Motor neuron (in vitro differentiated cells): ENCODE data around the gene FABP3. TPM values are rescaled to one million over a fixed set of nuclear protein-coding genes. Genes with fewer than 3 reads are reported as not detected.
A peak's percentile ranks its signal among the peaks of the same experiment; 100 is the strongest.
"Not testable (repeated sequence)": the region's sequence is repeated elsewhere in the genome, so short reads cannot be mapped to it uniquely, and the experiment has no call there.

Source experiments
- ATAC-seq, 8 experiments: fragments of 200-7000 bp; cut with Tn5 transposase; replicated peaks in 6 of 8; 2 replicates each; pipeline ENCODE4 v1.8.0; 2021; ENCODE audit warnings: mild to moderate bottlenecking in 8 of 8, moderate library complexity in 8 of 8
- H3K27ac ChIP-seq, 2 donors: fragments of 250-450 bp; sonication (Bioruptor Pico); 2 replicates each; pipeline ENCODE4 v1.9.0; 2021; ENCODE audit warnings: antibody characterized with exemption in 2 of 2, mild to moderate bottlenecking in 2 of 2, moderate library complexity in 1 of 2
- H3K4me1 ChIP-seq, 2 donors: fragments of 250-450 bp; sonication (Bioruptor Pico); replicated peaks in 1 of 2; 2 replicates each; pipeline ENCODE4 v1.6.1; 2021; ENCODE audit warnings: antibody characterized with exemption in 2 of 2, mild to moderate bottlenecking in 2 of 2, moderate library complexity in 1 of 2
- H3K4me3 ChIP-seq, 5 donors: fragments of 250-450 bp; sonication (Bioruptor Pico); 2 replicates each; pipeline ENCODE4 v1.9.0; 2021; ENCODE audit warnings: antibody characterized with exemption in 5 of 5, mild to moderate bottlenecking in 5 of 5, moderate library complexity in 4 of 5
- WGBS, 10 experiments: fragments of 450-650 bp; shearing (Covaris generic); methylation state at CpG; one replicate each; pipeline ENCODE4 v1.0.0; 2022; 5-methylcytosine and 5-hydroxymethylcytosine counted together
- in situ Hi-C, 9 experiments: fragments of 400-800 bp; cut with MboI; loops; one replicate each; pipeline ENCODE4 v1.15.0; 2021; ENCODE audit warnings: low sequenced_read_pairs in 9 of 9, low pct_unique_long_range_greater_than_20kb in 2 of 9; ENCODE audit not compliant: unreplicated experiment in 9 of 9
- total RNA-seq, 8 experiments: library from RNA; unstranded; fragments of 300-600 nt; gene quantifications; 2 replicates each; pipeline versions ENCODE4 v1.2.3 to v1.2.4, GENCODE V29; 2022

Gene FABP3
- total RNA-seq, 8 experiments from 2014 or later: 2.5 to 70.0 (median 22.4) TPM

DNA sequence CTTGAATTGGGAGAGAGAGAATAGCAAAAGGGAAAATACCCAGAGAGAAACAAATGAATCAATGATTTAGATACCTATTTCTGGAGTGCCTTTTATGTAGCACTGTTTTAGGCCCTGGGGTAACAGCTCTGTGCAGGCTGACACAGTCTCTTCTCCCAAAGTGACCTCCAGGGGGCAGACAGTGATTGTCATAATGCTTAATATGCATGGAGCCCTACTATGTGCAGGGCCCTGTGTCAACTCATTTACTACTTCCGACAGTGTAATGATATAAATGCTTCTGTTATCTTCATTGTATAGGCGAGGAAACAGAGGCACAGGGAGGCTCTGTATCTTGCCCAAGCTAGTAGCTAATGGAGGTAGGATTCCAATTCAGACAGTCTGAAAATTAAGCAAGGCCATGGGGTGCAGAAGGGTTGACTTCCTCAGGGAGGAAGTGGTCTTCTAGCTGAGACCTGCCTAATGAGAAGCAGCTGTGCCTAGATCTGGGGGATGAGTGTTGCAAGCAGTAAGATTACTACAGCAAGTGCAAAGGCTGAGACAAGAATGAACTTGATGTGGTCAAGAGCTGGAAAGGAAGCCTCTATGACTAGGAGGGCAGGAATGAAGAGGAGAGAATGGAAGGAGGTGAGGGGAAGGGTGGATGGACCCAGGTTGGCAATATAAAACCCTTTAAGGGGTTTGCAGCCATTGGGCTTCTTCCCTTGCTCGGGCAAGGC is 23.9 kb upstream of the FABP3 start:
- 20 to 96% (median 83%) methylated on average over 1 to 3 of the region's 3 CpGs; no CpG with 5 or more reads in 3 of the 10 experiments for WGBS, 10 experiments
- in situ Hi-C loops: no loop called here
- no peak overlapping the region for H3K27ac ChIP-seq
- H3K4me1 ChIP-seq: peaks cover 0 to 5% of the 10 kb centered on the region in 2 donors
- ATAC-seq: no peak
- no peak overlapping the region for H3K4me3 ChIP-seq

DNA sequence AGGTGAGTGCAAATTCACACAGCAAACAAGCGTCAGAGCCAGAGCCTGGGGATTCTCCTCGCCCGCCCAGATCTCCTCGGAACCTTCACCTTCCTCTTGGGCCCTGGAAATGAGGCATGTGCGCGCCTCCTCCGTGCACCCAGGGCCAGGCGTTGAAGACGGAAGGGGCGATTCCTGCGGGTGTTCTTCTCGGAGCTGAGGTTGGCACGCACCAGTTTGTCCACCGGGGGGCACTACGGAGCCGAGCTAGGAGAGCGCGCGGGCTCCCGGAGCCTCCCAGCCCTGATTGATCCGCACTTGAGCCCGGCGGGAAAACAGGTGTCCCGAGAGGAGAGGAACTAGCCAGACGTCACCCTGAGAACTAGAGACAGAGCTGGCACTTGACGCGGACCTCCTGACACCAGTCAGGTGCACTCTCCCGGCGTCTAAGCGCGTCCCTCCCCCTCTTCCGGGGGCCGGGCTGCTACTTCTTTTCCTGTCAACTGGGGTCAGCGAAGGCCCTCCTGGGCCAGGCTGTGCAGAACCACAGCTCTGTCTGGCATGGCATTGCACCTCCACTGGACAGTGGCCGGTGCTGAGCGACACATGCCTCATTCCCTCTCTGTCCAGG is 21.8 kb upstream of the FABP3 start:
- no peak overlapping the region for H3K27ac ChIP-seq
- in situ Hi-C loops: no loop called here
- peak; percentile 96 to 99 (median 98) for ATAC-seq
- peak overlapping the region in 4 of 5 donors; percentile 11 to 18 (median 14) for H3K4me3 ChIP-seq
- H3K4me1 ChIP-seq: peaks cover 0 to 5% of the 10 kb centered on the region in 2 donors
- 0 to 19% (median 8%) methylated on average over 1 to 29 of the region's 36 CpGs; no CpG with 5 or more reads in 1 of the 10 experiments for WGBS, 10 experiments

DNA sequence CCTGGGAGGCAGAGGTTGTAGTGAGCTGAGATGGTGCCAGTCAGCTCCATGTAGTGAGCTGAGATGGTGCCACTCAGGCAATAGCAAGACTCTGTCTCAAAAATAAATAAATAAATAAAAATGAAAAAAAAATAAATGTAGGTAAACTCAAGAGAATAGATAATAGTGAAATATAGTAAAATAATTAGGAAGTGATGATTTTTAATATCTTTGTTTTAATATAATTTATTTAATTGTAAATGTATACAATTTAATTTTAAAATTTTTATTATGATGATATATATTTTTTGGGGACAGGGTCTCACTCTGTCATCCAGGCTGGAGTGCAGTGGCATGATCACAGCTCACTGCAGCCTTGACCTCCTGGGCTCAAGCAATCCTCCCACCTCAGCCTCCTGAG is 20.6 kb upstream of the FABP3 start:
- Histone ChIP-seq H3K4me3 (no peak overlapping the region), H3K27ac (no peak overlapping the region), H3K4me1 (peaks cover 0 to 5% of the 10 kb centered on the region in 2 donors)
- ATAC-seq: no peak
- in situ Hi-C loops: no loop called here

DNA sequence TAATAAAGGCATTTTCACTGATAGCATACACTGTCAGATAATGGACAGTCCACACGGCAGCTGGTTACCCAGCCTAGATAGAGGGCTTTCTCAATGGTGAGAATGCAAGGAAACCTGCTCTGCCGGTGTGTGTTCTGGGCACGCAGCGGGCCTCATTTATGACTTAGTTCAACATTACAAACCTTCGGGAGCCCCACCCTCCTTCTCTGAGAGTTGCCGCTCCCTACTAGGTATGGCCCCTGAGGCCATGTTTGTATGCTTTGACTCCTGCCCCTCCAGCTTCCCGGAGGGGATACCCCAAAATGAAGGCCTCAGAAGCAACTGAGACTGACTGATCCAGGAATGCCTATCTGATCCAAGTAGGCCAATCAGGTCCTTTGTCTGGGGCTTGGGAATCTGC is 17.2 kb upstream of the FABP3 start:
- no peak for ATAC-seq
- Histone ChIP-seq H3K4me1 (peaks cover 0 to 5% of the 10 kb centered on the region in 2 donors), H3K4me3 (no peak overlapping the region), H3K27ac (no peak overlapping the region)
- 80 to 92% (median 88%) methylated on average over 2 to 7 of the region's 7 CpGs; no CpG with 5 or more reads in 3 of the 10 experiments for WGBS, 10 experiments
- in situ Hi-C loops: no loop called here

DNA sequence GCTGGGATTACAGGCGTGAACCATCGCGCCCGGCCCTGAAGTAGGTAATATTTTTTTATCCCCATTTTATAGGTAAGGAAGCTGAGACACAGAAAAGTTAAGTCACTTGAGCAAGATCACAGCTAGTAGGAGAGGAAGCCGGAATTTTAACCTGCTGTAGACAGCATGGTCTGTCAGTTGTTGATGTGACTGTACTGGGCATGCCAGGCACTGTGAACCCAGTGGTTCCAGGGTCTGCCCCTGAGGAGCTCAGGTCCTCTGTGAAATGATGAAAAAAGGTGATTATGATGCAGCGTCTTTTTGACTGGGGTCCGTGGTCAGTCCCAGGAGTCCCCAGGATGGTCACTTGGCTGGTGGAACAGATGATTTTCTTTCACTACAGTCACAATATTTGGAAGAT is 16.7 kb upstream of the FABP3 start:
- in situ Hi-C loops: loop anchor here in 1 of 9 experiments (10.0 kb wide), 1 partner anchor 155 kb away; no protein-coding TSS in a partner anchor
- WGBS, 10 experiments: 50 to 100% (median 91%) methylated on average over 1 to 7 of the region's 7 CpGs; no CpG with 5 or more reads in 4 of the 10 experiments
- Histone ChIP-seq H3K4me1 (peaks cover 0 to 5% of the 10 kb centered on the region in 2 donors), H3K4me3 (no peak overlapping the region), H3K27ac (no peak overlapping the region)
- ATAC-seq: no peak

DNA sequence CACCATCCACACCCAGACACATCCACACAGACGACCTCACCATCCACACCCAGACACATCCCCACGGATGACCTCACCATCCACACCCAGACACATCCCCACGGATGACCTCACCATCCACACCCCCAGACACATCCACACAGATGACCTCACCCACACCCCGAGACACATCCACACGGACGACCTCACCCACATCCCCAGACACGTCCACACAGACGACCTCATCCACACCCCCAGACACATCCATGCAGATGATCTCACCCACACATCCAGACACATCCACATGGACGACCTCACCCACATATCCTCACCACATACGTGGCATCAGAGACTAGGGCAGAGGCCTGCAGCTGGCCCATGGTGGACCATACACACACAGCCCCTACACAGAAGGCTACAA is 14.7 kb upstream of the FABP3 start:
- Histone ChIP-seq H3K27ac (no peak overlapping the region), H3K4me3 (no peak overlapping the region), H3K4me1 (no peaks in the 10 kb centered on the region)
- in situ Hi-C loops: loop anchor here in 1 of 9 experiments (10.0 kb wide), 1 partner anchor 157 kb away; no protein-coding TSS in a partner anchor
- 7 to 93% (median 76%) methylated on average over 2 to 8 of the region's 10 CpGs; no CpG with 5 or more reads in 3 of the 10 experiments for WGBS, 10 experiments
- peak in 7 of 8 experiments; percentile 41 to 91 (median 76) for ATAC-seq

DNA sequence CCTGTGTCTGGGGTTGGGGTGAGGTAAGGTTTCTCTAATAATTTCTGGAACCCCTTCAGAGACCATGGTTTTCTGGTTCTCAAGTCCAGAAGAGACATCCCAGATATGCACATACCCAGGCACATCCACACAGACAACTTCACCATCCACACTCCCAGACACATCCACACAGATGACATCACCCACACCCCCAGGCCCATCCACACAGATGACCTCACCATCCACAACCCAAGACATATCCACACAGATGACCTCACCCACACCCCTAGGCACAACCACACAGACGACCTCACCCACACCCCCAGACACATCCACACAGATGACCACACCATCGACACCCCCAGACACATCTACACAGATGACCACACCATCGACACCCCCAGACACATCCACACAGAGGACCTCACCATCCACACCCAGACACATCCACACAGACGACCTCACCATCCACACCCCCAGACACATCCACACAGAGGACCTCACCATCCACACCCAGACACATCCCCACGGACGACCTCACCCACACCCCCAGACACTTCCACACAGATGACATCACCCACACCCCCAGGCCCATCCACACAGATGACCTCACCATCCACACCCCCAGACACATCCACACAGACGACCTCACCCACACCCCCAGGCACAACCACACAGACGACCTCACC is 13.8 kb upstream of the FABP3 start:
- H3K4me3 ChIP-seq, H3K27ac ChIP-seq, H3K4me1 ChIP-seq: not testable (repeated sequence)
- in situ Hi-C loops: loop anchor here in 1 of 9 experiments (10.0 kb wide), 1 partner anchor 158 kb away; no protein-coding TSS in a partner anchor
- WGBS, 10 experiments: no CpG with 5 or more reads among the region's 8 CpGs
- ATAC-seq: peak in 5 of 8 experiments; percentile 51 to 68 (median 56)

DNA sequence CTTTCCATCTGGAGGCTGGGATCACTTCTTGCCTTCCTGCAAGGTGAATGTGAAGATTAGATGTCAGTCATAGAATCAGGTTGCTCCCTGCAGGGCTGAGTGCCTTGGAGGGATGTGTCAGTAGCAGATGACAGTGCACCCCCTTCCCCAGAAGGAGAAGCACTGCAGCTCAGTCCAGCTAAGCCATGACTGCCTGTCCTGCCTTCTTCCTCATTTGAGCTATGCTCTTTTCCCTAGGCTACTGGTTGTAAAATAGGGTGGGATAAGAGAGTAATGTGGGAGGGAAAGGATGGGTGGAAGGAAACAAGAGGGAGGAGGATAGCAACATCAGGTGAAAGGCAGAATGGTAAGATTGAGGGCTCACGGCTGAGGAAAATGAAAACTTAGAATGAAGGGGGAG is 11.1 kb upstream of the FABP3 start:
- Histone ChIP-seq H3K4me3 (no peak overlapping the region), H3K27ac (no peak overlapping the region), H3K4me1 (no peaks in the 10 kb centered on the region)
- in situ Hi-C loops: loop anchor here in 1 of 9 experiments (10.0 kb wide), 1 partner anchor 161 kb away; no protein-coding TSS in a partner anchor
- no peak for ATAC-seq
- WGBS, 10 experiments: 0 to 90% (median 33%) methylated on average over 1 of the region's 1 CpG; no CpG with 5 or more reads in 7 of the 10 experiments

DNA sequence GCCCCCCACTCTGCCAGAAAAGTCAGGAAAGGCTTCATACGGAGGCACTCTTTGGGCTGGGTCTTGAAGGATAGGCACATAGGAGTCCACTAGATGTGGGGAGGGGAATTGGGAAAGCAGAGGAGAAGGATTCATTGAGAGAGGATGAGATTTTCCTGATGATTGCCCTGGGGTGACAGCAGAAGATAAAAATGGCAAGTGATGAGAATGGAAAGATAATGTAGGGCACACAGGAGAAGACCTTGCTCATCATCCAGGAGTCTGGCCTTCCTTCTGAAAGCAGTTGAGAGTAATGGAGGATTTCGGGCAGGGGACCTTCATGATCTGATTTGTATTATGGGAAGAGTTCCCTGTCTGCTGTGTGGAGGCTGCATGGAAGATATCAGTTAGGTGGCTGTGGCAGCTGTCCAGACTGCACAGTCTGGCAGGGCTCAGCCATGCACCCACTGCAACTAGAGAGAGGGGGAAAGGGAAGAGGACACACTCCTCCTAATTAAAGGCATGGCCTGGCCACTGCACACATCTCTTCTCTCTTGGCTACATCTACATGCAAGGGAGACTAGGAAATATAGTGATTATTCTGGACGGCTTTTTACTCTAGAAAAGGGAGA is 9.6 kb upstream of the FABP3 start:
- WGBS, 10 experiments: 49 to 100% (median 78%) methylated on average over 1 to 2 of the region's 3 CpGs; no CpG with 5 or more reads in 4 of the 10 experiments
- Histone ChIP-seq H3K27ac (no peak overlapping the region), H3K4me1 (peaks cover 2% of the 10 kb centered on the region in 2 donors), H3K4me3 (no peak overlapping the region)
- in situ Hi-C loops: loop anchor here in 1 of 9 experiments (10.0 kb wide), 1 partner anchor 162 kb away; no protein-coding TSS in a partner anchor
- peak in 1 of 8 experiments; percentile 23 for ATAC-seq

DNA sequence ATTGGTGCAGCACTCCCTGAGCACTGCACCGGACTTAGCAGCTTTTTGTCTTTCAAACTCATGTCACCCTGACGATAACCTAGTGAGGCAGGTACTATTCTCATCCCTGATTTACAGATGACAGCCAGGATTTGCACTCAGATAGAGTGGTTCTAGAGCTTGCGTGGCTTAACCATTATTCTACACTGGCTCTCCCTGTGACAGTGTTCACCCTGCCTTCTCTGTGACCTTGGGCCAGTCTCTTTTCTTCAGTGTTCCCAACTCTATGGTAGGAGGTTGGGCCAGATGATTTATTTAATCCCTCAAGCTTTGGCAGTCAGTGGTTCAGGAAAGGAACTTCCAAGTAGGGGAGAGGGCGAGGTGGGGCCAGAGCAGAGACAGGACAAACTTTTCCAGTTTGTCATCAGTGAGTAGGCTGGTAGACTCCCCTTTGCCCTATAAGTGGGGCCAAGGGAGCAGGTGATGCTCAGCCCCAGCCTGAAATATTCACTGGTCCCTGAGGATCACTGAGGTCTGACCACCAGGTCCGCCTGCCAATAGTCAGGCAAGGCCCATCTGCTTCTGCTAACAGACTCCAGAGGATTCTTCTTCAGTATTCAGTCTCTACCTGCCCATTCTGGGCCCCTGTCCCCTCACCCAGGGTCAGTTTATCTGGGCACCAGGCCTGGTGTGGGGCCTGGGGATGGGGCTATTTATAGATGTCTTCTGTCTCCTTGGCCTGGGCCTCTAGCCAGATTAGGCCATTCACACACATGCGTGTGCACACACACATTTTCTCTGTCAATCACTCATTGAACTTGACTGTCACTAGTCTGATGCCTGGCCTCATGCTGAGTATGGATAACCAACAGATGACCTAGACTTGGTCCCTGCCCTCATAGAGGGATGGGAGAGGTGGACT is 8.8 kb upstream of the FABP3 start:
- 0 to 85% (median 74%) methylated on average over 1 to 6 of the region's 6 CpGs; no CpG with 5 or more reads in 2 of the 10 experiments for WGBS, 10 experiments
- in situ Hi-C loops: loop anchor here in 1 of 9 experiments (10.0 kb wide), 1 partner anchor 163 kb away; no protein-coding TSS in a partner anchor
- peak in 2 of 8 experiments; percentile 6 to 8 for ATAC-seq
- Histone ChIP-seq H3K4me1 (peaks cover 9 to 10% of the 10 kb centered on the region in 2 donors), H3K27ac (no peak overlapping the region), H3K4me3 (no peak overlapping the region)

DNA sequence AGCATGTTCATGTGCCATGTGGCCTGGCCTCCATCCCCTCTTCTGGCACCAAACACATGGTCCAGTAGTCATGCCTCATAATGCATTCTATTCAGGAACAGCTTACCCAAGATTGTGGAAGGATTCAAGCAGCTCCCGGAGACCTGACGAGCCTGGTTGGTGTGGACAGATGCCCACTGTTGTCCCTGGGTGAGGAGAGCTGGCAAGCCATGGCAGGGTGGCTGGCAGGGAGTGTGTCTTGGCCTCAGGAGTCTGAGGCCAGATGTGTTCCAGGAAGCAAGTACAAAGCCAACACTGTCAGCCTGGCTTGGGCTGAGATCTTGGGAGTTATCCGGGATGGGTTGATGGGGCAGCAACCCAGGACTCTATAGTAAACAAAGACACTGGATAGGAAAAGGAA is 7.3 kb upstream of the FABP3 start:
- 0 to 100% (median 97%) methylated on average over 1 to 3 of the region's 3 CpGs; no CpG with 5 or more reads in 4 of the 10 experiments for WGBS, 10 experiments
- ATAC-seq: no peak
- H3K4me1 ChIP-seq: peaks cover 18 to 20% of the 10 kb centered on the region in 2 donors
- H3K4me3 ChIP-seq: no peak overlapping the region
- in situ Hi-C loops: loop anchor here in 1 of 9 experiments (10.0 kb wide), 1 partner anchor 165 kb away; no protein-coding TSS in a partner anchor
- no peak overlapping the region for H3K27ac ChIP-seq

DNA sequence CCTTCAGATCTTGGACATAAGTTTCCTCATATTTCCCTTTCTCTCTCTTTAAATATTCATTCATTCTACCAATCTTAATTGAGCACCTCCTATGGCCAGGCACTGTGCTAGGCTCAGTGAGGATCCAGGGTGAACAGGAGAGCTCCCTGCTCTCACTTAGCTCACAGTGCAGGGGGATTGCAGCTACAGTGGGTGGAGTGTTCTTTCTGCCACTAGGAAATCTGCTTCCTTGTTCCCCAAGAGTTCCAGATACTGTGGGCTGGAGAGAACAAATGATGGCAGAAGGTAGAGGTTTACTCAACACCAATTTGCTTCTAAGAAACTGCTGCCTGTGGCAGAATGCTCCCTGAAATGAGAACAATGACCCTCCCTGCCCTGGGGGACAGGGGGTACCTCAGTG is 5.1 kb upstream of the FABP3 start:
- peaks cover 30 to 38% of the 10 kb centered on the region in 2 donors for H3K4me1 ChIP-seq
- in situ Hi-C loops: no loop called here
- H3K27ac ChIP-seq: no peak overlapping the region
- H3K4me3 ChIP-seq: no peak overlapping the region
- ATAC-seq: no peak
